Kidney epithelial cell (primary cell): ENCODE results near the gene KLHL25. TPM values are rescaled to one million over a fixed set of nuclear protein-coding genes. Genes with fewer than 3 reads are reported as not detected.

Source experiments
- DNase-seq: peaks from one replicate; pipeline ENCODE4 v3.0.0-alpha.2; 2010; ENCODE audit warnings: low read depth
- H3K27me3 ChIP-seq: 2 replicates; pipeline ENCODE4 v1.6.0; 2011; ENCODE audit warnings: low read length; ENCODE audit not compliant: control insufficient read depth, insufficient read depth
- H3K36me3 ChIP-seq: 2 replicates; pipeline ENCODE4 v1.5.1; 2011; ENCODE audit warnings: low read length; ENCODE audit not compliant: control insufficient read depth, insufficient read depth
- H3K4me3 ChIP-seq: 2 replicates; pipeline ENCODE4 v1.5.1; 2011; ENCODE audit warnings: low read depth, mild to moderate bottlenecking, control low read depth, low read length
- CTCF ChIP-seq: IDR thresholded peaks from 2 replicates; pipeline ENCODE4 v1.5.1; 2011; ENCODE audit warnings: mild to moderate bottlenecking, moderate library complexity, low read length, control low read depth, inconsistent platforms; ENCODE audit not compliant: insufficient read depth, poor library complexity, severe bottlenecking
- total RNA-seq: library from RNA; depleted of rRNA; stranded (reverse); fragments of >200 nt; gene quantifications from 2 replicates; pipeline ENCODE4 v1.2.3, GENCODE V29; 2015

KLHL25 gene
- total RNA-seq, 1 donor from 2014 or later: 14.8 TPM

GRCh38 chr15:85792102-85792731 lies 2.5 kb downstream of the KLHL25 start:
- Histone ChIP-seq H3K4me3 (no peak overlapping the region), H3K27me3 (no peaks in the 10 kb centered on the region), H3K36me3 (no peaks in the 10 kb centered on the region)
- no peak for DNase-seq
- no peak for TF ChIP-seq CTCF

- no peak for TF ChIP-seq CTCF
- H3K27me3 ChIP-seq: no peaks in the 10 kb centered on the region
- no peaks in the 10 kb centered on the region for H3K36me3 ChIP-seq
- no peak for DNase-seq
- H3K4me3 ChIP-seq: no peak overlapping the region
These were observed 5.2 kb downstream of the KLHL25 start for GRCh38 chr15:85789496-85789875.

- H3K36me3 ChIP-seq: no peaks in the 10 kb centered on the region
- no peak for TF ChIP-seq CTCF
These were observed 5.8 kb downstream of the KLHL25 start for GRCh38 chr15:85788771-85789495.

GRCh38 chr15:85786781-85787114 lies 8.0 kb downstream of the KLHL25 start:
- H3K27me3 ChIP-seq: no peaks in the 10 kb centered on the region
- DNase-seq: no peak
- TF ChIP-seq CTCF: no peak
- H3K4me3 ChIP-seq: no peak overlapping the region
- no peaks in the 10 kb centered on the region for H3K36me3 ChIP-seq

More at GRCh38 chr15:85788771-85789495, 5.8 kb downstream of the KLHL25 start:
- DNase-seq: no peak
- H3K27me3 ChIP-seq: no peaks in the 10 kb centered on the region
- H3K4me3 ChIP-seq: no peak overlapping the region

- Histone ChIP-seq H3K36me3 (no peaks in the 10 kb centered on the region), H3K27me3 (no peaks in the 10 kb centered on the region), H3K4me3 (no peak overlapping the region)
- no peak for TF ChIP-seq CTCF
- DNase-seq: no peak
These were observed 8.6 kb downstream of the KLHL25 start for GRCh38 chr15:85785887-85786780.
